ENCODE measurements around the gene SLC6A18.
"Not testable (repeated sequence)": the region's sequence is repeated elsewhere in the genome, so short reads cannot be mapped to it uniquely, and the experiment has no call there.

GRCh38 chr5:1275397-1276391 lies 50.5 kb downstream of the SLC6A18 start:
- TF ChIP-seq POLR2AphosphoS5 (IDR thresholded peaks at IDR 0.05; ENCODE audit: borderline replicate concordance, low read depth, low read length); EZH2 (IDR thresholded peaks at IDR 0.05); FOXP2 (optimal IDR thresholded peaks at IDR 0.05; ENCODE audit: control extremely low read depth, extremely low read length, insufficient read depth): not testable (repeated sequence)

Data from SK-N-MC (cell line).